SJSA1 (cell line): Measurements from ENCODE around the gene SIGLEC10. TPM values are rescaled to one million over a fixed set of nuclear protein-coding genes. Genes with fewer than 3 reads are reported as not detected.
A peak's percentile ranks its signal among the peaks of the same experiment; 100 is the strongest.

Experiments
- DNase-seq, 2 experiments: peaks; one replicate each; pipeline ENCODE4 v3.0.0-alpha.2; 2015 to 2020; ENCODE audit warnings: low spot score in 2 of 2, low read depth in 1 of 2
- H3K27ac ChIP-seq: fragments of 250-450 bp; sonication (Bioruptor Pico); 2 replicates; pipeline ENCODE4 v1.5.1; 2020; ENCODE audit warnings: mild to moderate bottlenecking, moderate library complexity
- H3K27me3 ChIP-seq: fragments of 250-450 bp; sonication (Bioruptor Pico); replicated peaks from 2 replicates; pipeline ENCODE4 v1.5.1; 2020; ENCODE audit warnings: mild to moderate bottlenecking, moderate library complexity
- H3K36me3 ChIP-seq: fragments of 250-450 bp; sonication (Bioruptor Pico); 2 replicates; pipeline ENCODE4 v1.5.1; 2020; ENCODE audit warnings: mild to moderate bottlenecking
- H3K4me1 ChIP-seq: fragments of 250-450 bp; sonication (Bioruptor Pico); replicated peaks from 2 replicates; pipeline ENCODE4 v1.6.1; 2021; ENCODE audit warnings: mild to moderate bottlenecking
- H3K4me3 ChIP-seq: fragments of 250-450 bp; sonication (Bioruptor Pico); 2 replicates; pipeline ENCODE4 v1.5.1; 2020; ENCODE audit warnings: mild to moderate bottlenecking
- H3K9me3 ChIP-seq: fragments of 250-450 bp; sonication (Bioruptor Pico); replicated peaks from 2 replicates; pipeline ENCODE4 v1.5.1; 2020; ENCODE audit warnings: mild to moderate bottlenecking
- total RNA-seq: library from RNA; depleted of rRNA; stranded (reverse); fragments of >200 nt; shearing (Covaris generic); gene quantifications from 2 replicates; pipeline ENCODE4 v1.2.3, GENCODE V29; 2014

Gene SIGLEC10
- total RNA-seq, 1 experiment from 2014 or later: not detected

- peaks cover 3% of the 10 kb centered on the region for H3K36me3 ChIP-seq
- H3K27ac ChIP-seq: no peak overlapping the region
- no peak for DNase-seq
- no peak overlapping the region for H3K4me3 ChIP-seq
- peaks cover 10% of the 10 kb centered on the region for H3K4me1 ChIP-seq
- H3K9me3 ChIP-seq: no peaks in the 10 kb centered on the region
- no peaks in the 10 kb centered on the region for H3K27me3 ChIP-seq
Observed at GRCh38 chr19:51372021-51372648, 45.3 kb downstream of the SIGLEC10 start.

- Histone ChIP-seq H3K27ac (no peak overlapping the region), H3K9me3 (no peaks in the 10 kb centered on the region), H3K4me1 (peaks cover 16% of the 10 kb centered on the region)
Observed at GRCh38 chr19:51371186-51371690, 46.2 kb downstream of the SIGLEC10 start.

GRCh38 chr19:51370230-51370629, 47.2 kb downstream of the SIGLEC10 start:
- Histone ChIP-seq H3K4me3 (no peak overlapping the region), H3K36me3 (peaks cover 3% of the 10 kb centered on the region), H3K9me3 (no peaks in the 10 kb centered on the region), H3K4me1 (peaks cover 24% of the 10 kb centered on the region), H3K27me3 (no peaks in the 10 kb centered on the region), H3K27ac (no peak overlapping the region)
- no peak for DNase-seq

More at GRCh38 chr19:51371186-51371690, 46.2 kb downstream of the SIGLEC10 start:
- Histone ChIP-seq H3K36me3 (peaks cover 3% of the 10 kb centered on the region), H3K4me3 (no peak overlapping the region), H3K27me3 (no peaks in the 10 kb centered on the region)
- DNase-seq: no peak

- peaks cover 3% of the 10 kb centered on the region for H3K36me3 ChIP-seq
- no peaks in the 10 kb centered on the region for H3K27me3 ChIP-seq
- H3K4me1 ChIP-seq: peaks cover 40% of the 10 kb centered on the region
- peak within 1 kb of the TSS; percentile 60 for H3K27ac ChIP-seq
- peak within 1 kb of the TSS; percentile 67 for H3K4me3 ChIP-seq
- DNase-seq: no peak
- no peaks in the 10 kb centered on the region for H3K9me3 ChIP-seq
Observed at GRCh38 chr19:51368366-51369282, 48.8 kb downstream of the SIGLEC10 start, which contains the start of gene CLDND2. Gene CLDND2, minus strand, starts transcription at chr19:51369003. Its CDS starts 426 bp downstream, at chr19:51368577.

GRCh38 chr19:51367565-51368365, 49.7 kb downstream of the SIGLEC10 start:
- no peaks in the 10 kb centered on the region for H3K27me3 ChIP-seq
- H3K9me3 ChIP-seq: no peaks in the 10 kb centered on the region
- H3K36me3 ChIP-seq: peaks cover 3% of the 10 kb centered on the region
- H3K27ac ChIP-seq: peak overlapping the region; percentile 60
- H3K4me3 ChIP-seq: peak overlapping the region; percentile 67
- DNase-seq: peak; percentile 99 to 100
- peaks cover 48% of the 10 kb centered on the region for H3K4me1 ChIP-seq

- H3K27me3 ChIP-seq: no peaks in the 10 kb centered on the region
- H3K4me3 ChIP-seq: peak overlapping the region; percentile 67
- peaks cover 3% of the 10 kb centered on the region for H3K36me3 ChIP-seq
- H3K9me3 ChIP-seq: no peaks in the 10 kb centered on the region
- peaks cover 53% of the 10 kb centered on the region for H3K4me1 ChIP-seq
- DNase-seq: no peak
- H3K27ac ChIP-seq: peak overlapping the region; percentile 48
Observed at GRCh38 chr19:51367255-51367564, 50.2 kb downstream of the SIGLEC10 start.

GRCh38 chr19:51366389-51367254, 50.8 kb downstream of the SIGLEC10 start:
- H3K4me1 ChIP-seq: peaks cover 53% of the 10 kb centered on the region
- H3K27me3 ChIP-seq: no peaks in the 10 kb centered on the region
- H3K27ac ChIP-seq: peak overlapping the region; percentile 48
- H3K4me3 ChIP-seq: peak overlapping the region; percentile 67
- H3K36me3 ChIP-seq: peaks cover 3% of the 10 kb centered on the region
- no peaks in the 10 kb centered on the region for H3K9me3 ChIP-seq
- DNase-seq: peak; percentile 92 to 99

GRCh38 chr19:51365965-51366388, 51.5 kb downstream of the SIGLEC10 start, which contains the start of gene ETFB:
Gene ETFB, minus strand, starts transcription at chr19:51366388. Its CDS starts 62 bp downstream, at chr19:51366326.
- no peak for DNase-seq
- Histone ChIP-seq H3K4me3 (peak within 1 kb of the TSS; percentile 67), H3K27me3 (no peaks in the 10 kb centered on the region), H3K9me3 (no peaks in the 10 kb centered on the region), H3K36me3 (peaks cover 3% of the 10 kb centered on the region), H3K4me1 (peaks cover 53% of the 10 kb centered on the region), H3K27ac (peak within 1 kb of the TSS; percentile 53)

GRCh38 chr19:51365211-51365964, 52.1 kb downstream of the SIGLEC10 start:
- peaks cover 3% of the 10 kb centered on the region for H3K36me3 ChIP-seq
- H3K9me3 ChIP-seq: no peaks in the 10 kb centered on the region
- peak overlapping the region; percentile 53 for H3K27ac ChIP-seq
- peaks cover 53% of the 10 kb centered on the region for H3K4me1 ChIP-seq
- H3K4me3 ChIP-seq: peak overlapping the region; percentile 67
- H3K27me3 ChIP-seq: no peaks in the 10 kb centered on the region
- peak in 1 of 2 experiments; percentile 52 for DNase-seq

GRCh38 chr19:51364200-51365106, 53.0 kb downstream of the SIGLEC10 start:
- no peak overlapping the region for H3K27ac ChIP-seq
- H3K9me3 ChIP-seq: no peaks in the 10 kb centered on the region
- H3K4me1 ChIP-seq: peaks cover 53% of the 10 kb centered on the region
- no peak for DNase-seq
- no peaks in the 10 kb centered on the region for H3K27me3 ChIP-seq
- H3K4me3 ChIP-seq: no peak overlapping the region
- H3K36me3 ChIP-seq: peaks cover 3% of the 10 kb centered on the region

GRCh38 chr19:51361239-51361638, 56.2 kb downstream of the SIGLEC10 start:
- Histone ChIP-seq H3K27me3 (no peaks in the 10 kb centered on the region), H3K27ac (no peak overlapping the region), H3K9me3 (no peaks in the 10 kb centered on the region), H3K4me3 (no peak overlapping the region), H3K36me3 (no peaks in the 10 kb centered on the region), H3K4me1 (peaks cover 37% of the 10 kb centered on the region)
- no peak for DNase-seq
